HG03280 (cell line): Measurements from ENCODE around the gene BHLHE40.

Experiments used
- ATAC-seq: cut with Tn5 transposase; IDR thresholded peaks from one replicate; pipeline ENCODE4 v1.9.1; 2021; ENCODE audit warnings: mild to moderate bottlenecking, moderate library complexity; ENCODE audit not compliant: unreplicated experiment

The BHLHE40 gene

DNA sequence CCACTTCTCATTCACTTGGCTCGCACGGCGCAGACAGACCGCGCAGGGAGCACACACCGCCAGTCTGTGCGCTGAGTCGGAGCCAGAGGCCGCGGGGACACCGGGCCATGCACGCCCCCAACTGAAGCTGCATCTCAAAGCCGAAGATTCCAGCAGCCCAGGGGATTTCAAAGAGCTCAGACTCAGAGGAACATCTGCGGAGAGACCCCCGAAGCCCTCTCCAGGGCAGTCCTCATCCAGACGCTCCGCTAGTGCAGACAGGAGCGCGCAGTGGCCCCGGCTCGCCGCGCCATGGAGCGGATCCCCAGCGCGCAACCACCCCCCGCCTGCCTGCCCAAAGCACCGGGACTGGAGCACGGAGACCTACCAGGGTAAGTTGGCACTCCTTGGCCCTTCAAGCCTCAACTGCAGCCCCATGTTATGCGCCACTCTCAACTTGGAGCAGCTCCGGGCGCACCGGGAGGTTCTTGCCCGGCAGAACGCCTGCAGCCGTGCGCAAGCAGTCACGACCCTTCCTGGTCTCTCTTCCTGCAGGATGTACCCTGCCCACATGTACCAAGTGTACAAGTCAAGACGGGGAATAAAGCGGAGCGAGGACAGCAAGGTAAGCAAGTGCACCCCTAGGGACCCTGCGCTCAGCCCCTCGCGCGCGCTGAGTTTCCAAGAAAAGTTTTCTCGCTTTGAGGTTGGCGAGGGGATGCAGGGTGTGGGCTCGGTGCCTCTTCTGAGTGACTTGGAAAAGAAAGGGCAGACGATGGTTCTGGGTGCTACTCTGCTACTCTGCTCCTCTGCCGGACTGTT lies at the start of gene BHLHE40:
TSS of gene BHLHE40 (plus strand) at position 10 of the 801 bp plus-strand sequence. CDS start at position 292, 282 bp downstream.
- ATAC-seq, result peak; percentile 12

DNA sequence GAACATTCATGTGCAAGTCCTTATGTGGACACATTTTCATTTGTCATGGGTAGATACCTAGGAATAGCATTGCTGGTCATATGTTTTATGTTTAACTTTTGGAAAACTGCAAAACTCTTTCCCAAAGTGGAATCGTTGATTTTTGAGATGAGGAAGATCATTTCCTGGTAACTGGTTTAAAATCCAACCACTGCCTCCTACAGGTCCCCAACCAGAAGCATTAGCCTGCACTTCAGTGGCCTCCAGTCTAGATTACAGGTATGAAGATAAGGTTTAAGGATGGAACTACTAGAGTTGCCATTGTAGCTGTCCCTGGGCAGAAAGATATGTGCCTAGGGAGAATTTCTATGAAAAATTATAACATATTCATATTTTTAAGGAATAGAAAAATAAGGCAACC lies 48.7 kb upstream of the BHLHE40 start:
- no peak for ATAC-seq

DNA sequence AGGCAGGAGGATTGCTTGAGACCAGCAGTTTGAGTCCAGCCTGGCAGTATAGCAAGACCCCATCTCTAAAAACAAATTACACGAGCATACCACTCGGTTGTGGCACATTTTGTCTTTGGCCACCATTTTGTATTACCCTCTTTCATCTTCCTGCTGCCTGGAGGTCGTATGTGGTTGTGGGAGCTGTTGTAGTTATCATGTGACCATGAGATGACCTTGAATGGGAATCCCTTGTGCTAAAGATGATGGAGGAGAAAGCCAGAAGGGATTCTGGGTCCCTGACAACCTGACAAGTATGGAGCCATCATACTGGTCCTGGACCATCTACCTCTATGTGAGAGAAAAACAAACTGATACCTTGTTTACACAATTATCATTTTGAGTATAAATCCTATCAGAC lies 45.2 kb upstream of the BHLHE40 start:
- ATAC-seq, result no peak

DNA sequence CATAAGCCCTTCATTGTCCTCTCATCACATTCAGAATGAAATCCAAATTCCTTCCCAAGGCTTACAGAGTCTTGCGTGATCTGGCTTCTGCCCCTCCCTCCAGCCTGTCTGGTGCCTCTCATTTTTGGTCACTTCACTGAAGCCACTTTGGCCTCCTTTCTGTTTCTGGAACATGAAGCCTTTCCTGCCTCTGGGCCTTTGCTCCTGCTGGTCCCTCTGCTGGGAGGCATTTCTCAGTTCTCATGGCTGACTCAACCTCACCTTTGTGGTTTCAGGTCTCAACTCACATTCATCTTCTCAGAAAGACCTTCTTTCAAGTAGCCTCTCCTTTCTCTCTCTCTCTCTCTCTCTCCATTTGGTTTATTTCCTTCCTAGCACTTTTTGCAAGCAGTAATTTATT lies 43.9 kb upstream of the BHLHE40 start:
- ATAC-seq, result peak; percentile 75

DNA sequence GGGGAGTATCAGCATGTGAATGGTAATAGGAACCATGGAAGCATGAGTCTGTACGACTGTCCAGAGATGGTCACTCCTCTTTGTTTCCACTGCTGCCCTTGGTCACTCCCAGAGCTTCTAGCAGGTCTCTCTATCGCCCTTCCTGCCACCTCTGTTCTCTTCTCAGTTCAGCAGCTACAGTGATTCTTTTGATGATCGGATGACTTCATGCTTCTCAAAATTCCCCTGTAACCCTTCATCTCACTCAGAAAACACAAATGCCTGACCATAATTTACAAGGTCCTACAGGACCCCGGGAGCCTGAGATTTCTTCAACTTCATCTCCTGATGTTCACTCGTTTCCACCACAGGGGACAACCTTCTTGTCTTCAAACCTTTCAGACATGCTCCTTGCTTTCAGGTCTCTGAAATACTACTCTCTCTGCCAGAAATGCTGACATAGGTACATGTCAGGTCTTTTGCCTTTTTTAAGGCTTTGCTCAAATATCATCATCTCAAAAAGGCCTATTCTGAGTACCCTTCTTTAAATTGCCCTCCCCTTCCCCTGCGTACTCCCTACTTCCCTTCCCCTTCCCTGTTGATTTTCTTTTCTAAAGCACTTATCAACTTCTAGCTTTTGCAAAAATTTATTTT lies 42.1 kb upstream of the BHLHE40 start:
- no peak for ATAC-seq

DNA sequence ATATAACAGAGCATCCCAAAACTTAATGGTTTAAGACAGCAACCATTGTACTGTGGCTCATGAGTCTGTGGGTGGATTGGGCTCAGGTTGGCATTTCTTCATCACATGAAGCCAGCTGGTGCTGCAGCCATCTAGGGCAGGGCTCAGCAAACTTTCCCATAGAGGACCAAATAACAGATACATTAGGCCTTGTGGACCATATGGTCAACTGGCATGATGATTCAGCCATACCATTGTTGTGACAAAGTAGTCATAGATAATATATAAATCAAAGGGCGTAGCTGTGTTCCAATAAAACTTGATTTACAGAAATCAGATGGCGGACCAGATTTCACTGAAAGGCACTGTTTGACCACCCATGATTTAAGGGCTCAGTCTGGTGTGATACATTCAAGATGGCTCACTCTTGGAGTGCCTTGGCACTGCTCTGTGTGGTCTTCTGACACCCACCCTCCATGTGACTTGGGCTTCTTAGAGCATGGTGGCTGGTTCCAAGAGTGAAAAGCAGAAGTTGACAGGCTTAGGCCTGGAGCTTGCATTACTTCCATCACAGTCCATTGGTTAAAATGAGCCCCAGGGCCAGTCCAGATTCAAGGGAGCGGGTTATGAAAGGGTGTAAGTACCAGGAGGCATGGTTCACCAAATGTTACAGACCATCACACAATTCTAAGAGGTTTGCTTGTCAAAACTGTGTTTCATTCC lies 40.8 kb upstream of the BHLHE40 start:
- no peak for ATAC-seq

DNA sequence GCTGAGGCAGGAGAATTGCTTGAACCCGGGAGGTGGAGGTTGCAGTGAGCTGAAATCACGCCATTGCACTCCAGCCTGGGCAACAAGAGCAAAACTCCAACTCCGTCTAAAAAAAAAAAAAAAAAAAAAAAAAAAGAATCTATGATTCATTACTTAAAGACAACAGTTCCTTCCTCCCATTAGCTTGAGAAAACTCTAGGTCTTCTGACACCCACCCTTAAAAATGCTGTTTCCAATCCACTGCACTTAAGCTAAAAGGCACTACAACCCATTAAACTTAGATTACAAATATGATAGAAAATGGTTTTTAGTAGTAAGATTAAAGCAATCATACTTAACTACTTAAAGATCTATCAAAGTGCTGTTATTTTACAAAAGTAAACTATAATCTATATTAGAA lies 40.0 kb upstream of the BHLHE40 start:
- no peak for ATAC-seq

DNA sequence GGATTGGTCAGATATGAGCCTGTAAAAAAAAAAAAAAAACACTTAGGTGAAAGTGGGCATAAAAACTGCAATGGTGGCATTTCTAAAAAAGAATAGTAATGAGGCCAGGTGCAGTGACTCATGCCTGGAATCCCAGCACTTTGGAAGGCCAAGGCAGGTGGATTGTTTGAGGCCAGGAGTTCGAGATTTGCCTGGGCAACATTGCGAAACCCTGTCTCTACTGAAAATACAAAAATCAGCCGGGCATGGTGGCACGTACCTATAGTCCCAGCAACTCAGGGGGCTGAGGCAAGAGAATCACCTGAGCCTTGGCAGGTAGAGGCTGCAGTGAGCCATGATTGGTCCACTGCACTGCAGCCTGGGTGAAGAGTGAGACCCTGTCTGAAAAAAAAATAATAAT lies 38.3 kb upstream of the BHLHE40 start:
- ATAC-seq, result no peak

DNA sequence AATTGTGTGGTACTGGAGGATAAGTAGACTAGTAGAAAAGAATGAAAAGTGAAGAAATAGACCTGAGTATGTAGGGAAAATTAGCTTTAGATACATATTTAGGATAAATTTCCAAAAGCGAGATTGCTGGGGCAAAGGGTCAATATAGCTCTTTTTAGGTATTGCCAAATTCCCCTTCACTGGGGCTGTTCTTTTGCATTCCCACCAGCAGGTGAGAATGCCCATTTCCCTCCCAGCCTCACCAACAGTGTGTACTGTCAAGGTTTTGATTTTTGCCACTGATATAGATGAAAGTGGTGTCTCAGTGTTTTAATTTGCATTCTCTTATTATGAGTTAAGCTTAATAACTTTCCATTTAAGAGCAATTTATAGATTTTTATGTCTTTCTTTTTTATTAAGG lies 35.7 kb upstream of the BHLHE40 start:
- ATAC-seq, result no peak

DNA sequence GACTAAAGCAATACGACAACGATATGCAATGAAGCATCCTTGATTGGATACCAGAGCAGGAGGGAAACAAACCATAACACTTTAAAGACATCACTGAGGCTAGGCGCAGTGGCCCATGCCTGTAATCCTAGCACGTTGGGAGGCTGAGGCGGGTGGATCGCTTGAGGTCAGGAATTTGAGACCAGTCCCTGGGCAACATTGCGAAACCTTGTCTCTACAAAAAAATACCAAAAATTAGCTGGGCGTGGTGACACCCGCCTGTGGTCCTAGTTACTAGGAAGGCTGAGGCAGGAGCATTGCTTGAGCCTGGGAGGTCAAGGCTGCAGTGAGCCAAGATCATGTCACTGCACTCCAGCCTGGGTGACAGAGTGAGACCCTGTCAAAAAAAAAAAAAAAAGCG lies 33.9 kb upstream of the BHLHE40 start:
- ATAC-seq, result no peak

DNA sequence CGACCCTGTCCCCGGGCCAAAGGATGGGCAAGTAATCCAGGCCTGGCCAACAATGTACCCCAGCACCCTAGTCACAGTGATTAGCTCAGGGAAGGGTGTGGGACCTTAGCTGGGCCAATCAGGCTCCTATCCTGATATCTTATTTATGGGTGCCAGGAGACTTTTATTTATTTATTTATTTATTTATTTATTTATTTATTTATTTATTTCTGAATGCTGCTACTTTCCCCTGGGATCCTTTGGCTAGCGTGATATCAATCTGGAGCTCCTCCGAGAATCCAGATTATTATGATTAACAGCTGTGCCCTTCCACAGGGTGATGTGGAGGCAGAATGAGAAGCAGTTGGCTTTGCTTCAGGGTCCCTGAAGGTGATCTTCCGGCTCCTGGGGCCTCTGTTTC lies 32.2 kb upstream of the BHLHE40 start:
- no peak for ATAC-seq

DNA sequence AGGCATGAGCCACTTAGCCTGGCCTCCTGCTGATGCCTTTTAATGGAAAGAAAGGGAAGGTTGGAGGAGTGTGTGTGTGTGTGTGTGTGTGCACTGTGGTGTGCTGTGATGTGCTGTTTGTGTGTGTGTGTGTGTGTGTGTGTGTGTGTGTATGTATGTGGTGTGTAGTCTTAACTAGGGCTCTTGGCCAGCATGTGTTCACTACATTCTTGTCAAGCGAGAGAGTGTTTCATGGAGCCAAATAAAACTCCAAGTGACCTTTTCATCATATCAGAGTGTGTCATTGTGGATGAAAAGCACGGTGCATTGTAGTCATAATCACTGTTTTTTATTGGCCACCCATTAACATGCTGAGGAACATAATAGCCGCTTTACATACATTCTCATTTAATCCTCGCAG lies 30.8 kb upstream of the BHLHE40 start:
- ATAC-seq, result no peak

DNA sequence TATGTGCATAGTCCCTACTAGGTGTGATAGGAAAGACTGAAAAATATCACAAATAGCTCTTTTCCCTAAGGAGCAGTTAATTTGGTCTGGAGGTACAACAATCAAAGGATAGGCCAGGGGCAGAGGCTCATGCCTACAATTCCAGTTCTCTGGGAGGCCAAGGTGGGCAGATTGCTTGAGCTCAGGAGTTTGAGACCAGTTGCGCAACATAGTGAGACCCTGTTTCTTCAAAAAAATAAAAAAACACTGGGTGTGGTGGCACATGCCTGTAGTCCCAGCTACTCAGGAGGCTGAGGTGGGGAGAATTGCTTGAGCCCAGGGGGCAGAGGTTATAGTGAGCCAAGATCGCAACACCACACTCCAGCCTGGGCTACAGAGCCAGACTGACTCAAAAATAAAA lies 30.2 kb upstream of the BHLHE40 start:
- ATAC-seq, result no peak

DNA sequence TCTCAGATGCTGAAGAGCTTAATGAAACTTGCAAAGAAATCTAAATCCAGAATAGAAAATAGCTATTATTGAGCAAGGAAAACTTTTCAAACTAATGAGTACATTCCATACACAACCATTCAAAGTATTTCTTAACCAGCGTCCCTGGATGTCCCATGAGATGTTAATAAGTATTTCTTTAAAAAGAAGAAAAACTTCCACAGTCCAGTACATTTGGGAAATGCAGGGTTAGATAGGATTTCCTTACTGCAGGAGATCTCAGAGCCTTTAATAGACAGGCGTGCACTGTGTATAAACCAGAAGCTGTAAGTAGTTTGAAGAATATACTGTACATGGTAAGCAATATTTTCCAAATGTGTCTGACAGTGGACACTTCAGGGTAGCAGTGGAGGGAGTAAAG lies 29.6 kb upstream of the BHLHE40 start:
- no peak for ATAC-seq

DNA sequence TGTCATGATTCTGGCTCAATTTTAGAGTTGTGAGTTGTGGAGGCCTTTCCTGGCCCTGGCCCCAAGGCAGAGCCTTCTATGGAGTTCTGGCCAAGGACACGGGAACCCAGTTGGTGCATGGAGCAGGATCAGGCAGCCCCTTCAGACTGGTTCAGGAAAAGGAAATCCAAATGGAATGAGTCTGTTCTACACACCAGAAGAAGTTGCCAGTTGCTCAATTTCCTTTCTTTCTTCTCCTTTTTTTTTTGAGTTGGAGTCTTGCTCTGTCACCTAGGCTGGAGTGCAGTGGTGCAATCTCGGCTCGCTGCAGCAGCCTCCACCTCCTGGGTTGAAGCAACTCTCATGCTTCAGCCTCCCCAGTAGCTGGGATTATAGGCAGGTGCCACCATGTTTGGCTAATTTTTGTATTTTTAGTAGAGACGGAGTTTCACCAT lies 28.9 kb upstream of the BHLHE40 start:
- ATAC-seq, result no peak

DNA sequence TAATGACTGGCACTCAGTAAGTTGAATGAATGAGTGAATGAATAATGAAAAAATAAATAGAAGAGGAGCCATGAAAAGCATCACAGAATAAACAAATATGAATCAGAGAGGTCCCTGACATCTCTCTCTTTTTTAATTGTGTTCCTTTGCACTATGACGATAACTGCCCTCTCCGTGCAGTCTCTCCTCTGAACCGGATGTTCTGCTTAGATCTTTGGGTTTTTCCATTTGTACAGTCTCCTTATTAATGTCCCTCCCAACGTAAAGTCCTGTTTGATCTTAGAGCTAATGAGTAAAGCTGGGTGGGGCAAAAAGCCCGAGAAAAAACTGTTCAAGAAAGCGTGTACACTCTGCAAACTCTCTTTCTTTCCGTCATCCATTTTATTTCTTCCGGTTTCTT lies 28.3 kb upstream of the BHLHE40 start:
- no peak for ATAC-seq

DNA sequence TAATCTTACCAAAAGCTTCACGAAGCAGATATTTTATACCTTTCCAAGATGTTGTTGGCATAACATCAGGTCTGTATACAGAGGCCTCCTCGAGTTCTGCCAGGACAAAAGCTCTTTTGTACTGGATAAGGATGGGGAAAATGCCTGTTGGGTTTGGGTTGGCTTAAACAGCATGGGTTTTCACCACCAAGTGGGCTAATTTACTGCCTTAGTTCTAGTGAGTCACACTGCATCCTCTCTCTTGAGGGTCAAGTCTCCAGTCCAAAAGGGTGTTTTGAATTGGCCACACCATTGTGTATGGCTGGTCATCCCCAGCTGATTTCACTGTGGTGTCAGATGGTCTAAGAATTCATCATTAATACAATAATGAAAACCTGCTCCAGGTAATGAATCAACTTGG lies 26.1 kb upstream of the BHLHE40 start:
- ATAC-seq, result no peak

DNA sequence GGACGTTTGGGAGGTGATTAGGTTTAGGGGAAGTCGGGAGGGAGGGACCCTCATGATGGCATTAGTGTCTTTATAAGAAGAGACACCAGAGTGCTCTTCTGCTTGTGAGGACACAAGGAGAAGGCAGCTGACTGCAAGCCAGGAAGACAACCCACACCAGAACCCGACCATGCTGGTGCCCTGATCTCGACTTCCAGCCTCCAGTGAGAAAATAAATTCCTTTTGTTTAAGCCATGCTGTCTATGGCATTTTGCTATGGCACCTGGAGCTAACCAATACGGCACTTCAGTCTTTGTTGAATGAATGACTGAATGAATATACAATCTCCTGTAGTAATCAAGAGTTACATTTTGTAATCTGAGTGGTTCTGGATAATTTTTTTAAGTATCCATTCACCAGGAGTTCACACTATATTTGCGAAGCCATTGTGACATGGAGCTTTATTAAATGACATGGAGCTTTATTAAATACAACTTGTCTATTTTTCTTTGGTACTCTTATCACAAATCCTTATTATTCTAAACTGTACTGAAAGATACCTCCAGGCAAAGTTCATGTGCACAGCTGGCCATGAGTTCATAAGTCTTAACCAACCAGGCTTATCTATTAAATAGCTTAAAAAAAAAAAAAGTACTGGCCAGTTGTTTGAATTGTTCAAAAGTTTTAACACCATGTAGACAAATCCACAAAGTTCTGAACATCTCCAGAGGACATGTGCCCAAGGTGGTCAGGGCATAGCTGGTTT lies 24.8 kb upstream of the BHLHE40 start:
- no peak for ATAC-seq

DNA sequence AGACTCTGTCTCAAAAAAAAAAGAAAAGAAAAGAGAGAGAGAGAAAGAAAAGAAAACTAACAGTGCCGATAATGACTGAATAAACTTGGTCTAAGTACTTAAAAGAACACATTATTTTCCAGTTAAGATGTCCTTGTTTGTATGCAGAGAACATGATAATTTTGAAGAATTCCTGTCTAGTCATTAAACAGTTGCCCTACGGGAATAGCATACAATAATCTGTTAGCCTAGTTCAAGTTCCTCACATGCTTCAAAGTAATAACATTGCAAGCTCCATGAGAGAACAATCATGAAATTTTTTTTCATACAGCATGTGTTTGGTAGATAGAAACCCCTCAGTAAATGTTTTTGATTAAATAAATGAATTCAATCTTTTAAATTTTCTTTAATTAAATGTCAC lies 23.1 kb upstream of the BHLHE40 start:
- no peak for ATAC-seq

DNA sequence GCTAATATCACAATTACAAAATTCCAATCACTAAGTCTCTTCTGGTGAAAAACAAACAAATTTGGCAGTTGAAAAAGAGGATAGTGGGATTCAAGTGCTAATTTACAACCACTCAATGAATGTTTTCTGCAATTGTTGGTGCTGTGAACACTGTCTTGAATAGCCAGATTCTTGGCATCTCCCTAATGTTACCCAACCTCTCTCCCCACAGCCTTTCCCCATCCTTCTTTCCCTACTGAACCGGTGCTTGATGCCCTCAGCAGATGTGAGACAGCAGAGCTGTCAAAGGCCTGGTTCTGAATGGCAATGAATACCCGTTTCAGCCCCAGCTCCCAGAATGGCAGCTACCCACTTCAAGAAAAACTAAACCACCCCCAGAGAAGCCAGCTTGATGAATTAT lies 22.5 kb upstream of the BHLHE40 start:
- ATAC-seq, result no peak

DNA sequence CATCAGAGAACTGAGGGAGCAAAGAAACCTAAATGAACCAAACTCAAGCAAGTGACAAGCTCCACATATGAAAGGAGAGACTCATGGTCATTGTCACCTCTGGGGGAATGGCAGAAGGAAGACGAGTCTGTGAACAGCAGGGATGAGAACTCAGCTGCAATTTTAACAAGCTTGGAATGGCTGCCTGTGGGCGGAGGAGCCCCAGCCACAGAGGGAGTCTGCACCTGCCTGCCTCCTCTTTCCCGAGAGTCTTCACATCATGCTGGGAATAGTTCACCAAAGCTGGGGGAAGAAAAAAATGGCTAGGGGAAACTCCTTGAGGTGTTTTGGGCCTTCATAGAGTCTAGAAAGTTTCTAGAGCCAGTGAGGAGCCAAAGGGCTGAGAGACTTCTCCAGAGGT lies 21.3 kb upstream of the BHLHE40 start:
- no peak for ATAC-seq
